Measurements from ENCODE around the gene ADAMTSL1.

GRCh38 chr9:18753904-18754303 is 280.0 kb downstream of the ADAMTSL1 start:
- TF ChIP-seq, protein P1, sequence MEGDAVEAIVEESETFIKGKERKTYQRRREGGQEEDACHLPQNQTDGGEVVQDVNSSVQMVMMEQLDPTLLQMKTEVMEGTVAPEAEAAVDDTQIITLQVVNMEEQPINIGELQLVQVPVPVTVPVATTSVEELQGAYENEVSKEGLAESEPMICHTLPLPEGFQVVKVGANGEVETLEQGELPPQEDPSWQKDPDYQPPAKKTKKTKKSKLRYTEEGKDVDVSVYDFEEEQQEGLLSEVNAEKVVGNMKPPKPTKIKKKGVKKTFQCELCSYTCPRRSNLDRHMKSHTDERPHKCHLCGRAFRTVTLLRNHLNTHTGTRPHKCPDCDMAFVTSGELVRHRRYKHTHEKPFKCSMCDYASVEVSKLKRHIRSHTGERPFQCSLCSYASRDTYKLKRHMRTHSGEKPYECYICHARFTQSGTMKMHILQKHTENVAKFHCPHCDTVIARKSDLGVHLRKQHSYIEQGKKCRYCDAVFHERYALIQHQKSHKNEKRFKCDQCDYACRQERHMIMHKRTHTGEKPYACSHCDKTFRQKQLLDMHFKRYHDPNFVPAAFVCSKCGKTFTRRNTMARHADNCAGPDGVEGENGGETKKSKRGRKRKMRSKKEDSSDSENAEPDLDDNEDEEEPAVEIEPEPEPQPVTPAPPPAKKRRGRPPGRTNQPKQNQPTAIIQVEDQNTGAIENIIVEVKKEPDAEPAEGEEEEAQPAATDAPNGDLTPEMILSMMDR (conservative IDR thresholded peaks at IDR 0.05 in 1 of 2, IDR thresholded peaks at IDR 0.05 in 1 of 2; ENCODE audit: extremely low read depth in 1 of 2, insufficient read depth in 1 of 2, low read depth in 1 of 2, low read length in 2 of 2): no peak
- TF ChIP-seq EZH2 (IDR thresholded peaks at IDR 0.05; ENCODE audit: borderline replicate concordance, low read length): no peak

All from mammary epithelial cell (primary cell).